Measurements from ENCODE around the gene PAX6. TPM values are rescaled to one million over a fixed set of nuclear protein-coding genes. Genes with fewer than 3 reads are reported as not detected.

Gene PAX6
- total RNA-seq, 4 donors from 2014 or later: 0.46 TPM; not detected in 3

DNA sequence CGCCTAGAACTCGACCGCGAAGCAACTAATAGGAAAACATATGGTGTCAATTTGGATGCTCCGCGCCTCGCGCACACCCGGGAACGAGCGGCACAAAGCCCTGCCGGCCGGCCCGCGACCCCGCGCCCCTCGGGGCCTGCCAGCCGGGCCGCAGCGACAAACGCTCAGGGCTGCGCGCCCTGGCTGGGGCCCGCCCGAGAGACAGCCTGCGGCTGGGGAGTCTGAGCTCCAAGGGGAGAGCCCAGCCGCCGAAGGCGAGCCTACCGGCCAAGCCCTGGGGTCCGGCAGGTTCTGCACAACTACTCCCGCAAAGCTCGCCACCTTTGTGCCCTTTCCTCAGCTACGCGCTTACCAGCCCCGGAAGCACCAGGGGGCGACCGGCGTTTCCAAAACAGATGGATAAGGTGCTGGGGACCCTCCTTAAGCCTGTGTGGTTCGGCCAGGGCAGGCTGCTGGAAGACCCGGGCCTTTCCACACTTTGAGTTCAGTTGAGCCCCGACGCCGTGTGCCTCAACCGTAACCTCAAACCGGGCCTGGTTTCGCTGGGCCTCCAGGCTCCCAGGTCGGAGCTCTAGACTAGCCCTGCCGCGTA is 6.0 kb downstream of the PAX6 start:
- DNase-seq (ENCODE audit: low spot score) (no peak), ATAC-seq (ENCODE audit: low FRiP score) (no peak)
- no peak for TF ChIP-seq CTCF (IDR thresholded peaks at IDR 0.05)

DNA sequence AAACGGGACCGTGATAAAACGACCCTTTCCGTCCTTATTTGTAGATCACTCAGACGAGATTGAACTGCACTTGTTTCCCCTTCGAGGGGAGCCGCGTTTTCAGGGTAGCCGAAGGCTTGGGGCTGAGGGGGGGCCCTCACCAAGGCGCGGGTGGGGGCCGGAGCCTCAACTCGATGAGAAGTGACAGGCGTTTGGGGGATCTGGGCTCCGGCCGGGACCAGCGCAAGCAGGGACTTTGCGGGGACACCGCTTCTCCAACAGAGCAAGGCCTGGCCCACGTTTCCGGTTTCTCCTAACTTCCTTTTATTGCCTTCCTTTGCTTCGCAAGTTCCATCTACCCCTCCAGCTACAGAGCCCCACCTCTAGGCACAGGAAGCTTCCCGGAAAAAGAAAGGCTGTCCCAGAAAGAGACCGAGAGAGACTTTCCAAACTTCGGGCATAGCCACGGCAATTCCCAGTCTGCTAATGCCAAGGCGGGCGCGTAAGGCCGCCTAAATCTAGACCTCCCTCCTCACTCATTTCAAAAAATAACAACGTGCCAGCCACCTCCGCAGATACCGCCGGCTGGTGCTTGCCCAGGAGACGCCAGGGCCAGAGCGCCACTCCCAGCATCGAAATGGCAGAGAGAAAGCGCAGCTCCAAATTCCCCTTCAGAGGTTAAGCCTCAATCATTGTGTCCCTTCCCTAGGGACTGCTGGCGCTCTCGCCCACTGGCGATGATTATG is 6.6 kb downstream of the PAX6 start:
- no peak for ATAC-seq (ENCODE audit: low FRiP score)
- DNase-seq (ENCODE audit: low spot score): no peak
- TF ChIP-seq CTCF (IDR thresholded peaks at IDR 0.05): no peak

- TF ChIP-seq CTCF (IDR thresholded peaks at IDR 0.05): no peak
- no peak for ATAC-seq (ENCODE audit: low FRiP score)
- DNase-seq (ENCODE audit: low spot score): no peak
Observed at GRCh38 chr11:31803813-31804311, 7.3 kb downstream of the PAX6 start.

GRCh38 chr11:31802990-31803812 is 7.9 kb downstream of the PAX6 start:
- TF ChIP-seq CTCF (IDR thresholded peaks at IDR 0.05): no peak
- DNase-seq (ENCODE audit: low spot score) (no peak), ATAC-seq (ENCODE audit: low FRiP score) (no peak)

DNA sequence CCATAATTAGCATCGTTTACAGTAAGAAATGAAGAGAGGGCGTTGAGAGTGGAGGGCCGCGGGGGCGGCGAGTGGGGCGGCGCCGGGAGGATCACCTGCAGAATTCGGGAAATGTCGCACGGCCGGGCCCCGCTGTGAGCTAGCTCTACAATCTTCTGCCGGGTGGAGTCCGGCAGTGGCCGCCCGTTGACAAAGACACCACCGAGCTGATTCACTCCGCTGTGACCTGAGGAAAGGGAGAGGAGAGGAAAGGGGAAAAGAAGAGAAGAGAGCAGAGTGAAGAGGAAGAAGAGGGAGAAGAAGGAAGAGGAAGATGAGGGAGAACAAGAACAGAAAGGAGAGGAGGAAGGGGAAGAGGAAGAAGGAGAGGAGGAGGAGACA is 8.5 kb downstream of the PAX6 start:
- TF ChIP-seq CTCF (IDR thresholded peaks at IDR 0.05): no peak
- no peak for DNase-seq (ENCODE audit: low spot score)
- no peak for ATAC-seq (ENCODE audit: low FRiP score)

GRCh38 chr11:31802000-31802551 is 9.0 kb downstream of the PAX6 start:
- no peak for DNase-seq (ENCODE audit: low spot score)
- TF ChIP-seq CTCF (IDR thresholded peaks at IDR 0.05): no peak
- ATAC-seq (ENCODE audit: low FRiP score): no peak
